IMR-90 (cell line): ENCODE data around the gene STK10. TPM values are rescaled to one million over a fixed set of nuclear protein-coding genes. Genes with fewer than 3 reads are reported as not detected.

Experiments
- ATAC-seq: fragments of 200-7000 bp; cut with Tn5 transposase; 2 replicates; pipeline ENCODE4 v1.9.1; 2020; ENCODE audit warnings: low read depth, mild to moderate bottlenecking, moderate library complexity
- BruUV-seq: library from RNA; stranded (reverse); fragments of 400-500 nt; replicated peaks from 2 replicates; lab custom pipeline; 2021; lab: Mats Ljungman, UMichigan
- CTCF ChIA-PET: fragments of 300-600 bp; formaldehyde crosslinking; extraction: SDS; loops from one replicate; lab custom pipeline; 2021; ENCODE audit warnings: antibody characterized with exemption; lab: Yijun Ruan, JAX
- POLR2A ChIA-PET: fragments of 300-600 bp; sonication (Branson Sonifier 250); formaldehyde crosslinking; loops from one replicate; lab custom pipeline; 2022; ENCODE audit warnings: antibody characterized with exemption; ENCODE audit not compliant: unreplicated experiment; lab: Charles Lee
- DNase-seq: peaks from one replicate; pipeline ENCODE4 v3.0.0; 2013
- H2AFZ ChIP-seq: replicated peaks from 2 replicates; pipeline ENCODE3; 2013; ENCODE audit warnings: low read length, mild to moderate bottlenecking; ENCODE audit not compliant: poor library complexity
- H2AK5ac ChIP-seq: 2 replicates; pipeline ENCODE4 v1.6.1; 2013; ENCODE audit warnings: low read depth, low read length, inconsistent platforms
- H2AK9ac ChIP-seq: replicated peaks from 2 replicates; pipeline ENCODE3; 2013; ENCODE audit warnings: mild to moderate bottlenecking, low read depth, low read length, moderate library complexity; ENCODE audit not compliant: poor library complexity
- H2BK120ac ChIP-seq: 2 replicates; pipeline ENCODE4 v1.6.1; 2013; ENCODE audit warnings: low read depth, low read length, inconsistent platforms
- H2BK15ac ChIP-seq: 3 replicates; pipeline ENCODE4 v1.6.1; 2013; ENCODE audit warnings: low read depth, low read length, inconsistent platforms
- H2BK20ac ChIP-seq: 2 replicates; pipeline ENCODE4 v1.6.1; 2013; ENCODE audit warnings: low read depth, mild to moderate bottlenecking, inconsistent platforms, low read length, moderate library complexity
- H2BK5ac ChIP-seq: 2 replicates; pipeline ENCODE4 v1.6.1; 2013; ENCODE audit warnings: mild to moderate bottlenecking, low read depth, low read length, inconsistent platforms; ENCODE audit not compliant: poor library complexity, severe bottlenecking
- H3K14ac ChIP-seq: replicated peaks from 2 replicates; pipeline ENCODE4 v1.6.1; 2013; ENCODE audit warnings: low read depth, low read length, inconsistent platforms
- H3K18ac ChIP-seq: 2 replicates; pipeline ENCODE4 v1.6.1; 2013; ENCODE audit warnings: low read depth, low read length, control low read depth
- H3K23ac ChIP-seq: 2 replicates; pipeline ENCODE4 v1.6.1; 2013; ENCODE audit warnings: low read depth, low read length, inconsistent platforms
- H3K27ac ChIP-seq: 2 replicates; pipeline ENCODE4 v1.5.1; 2013; ENCODE audit warnings: mild to moderate bottlenecking, control low read depth, low read length; ENCODE audit not compliant: insufficient read depth
- H3K27me3 ChIP-seq: 2 replicates; pipeline ENCODE4 v1.6.1; 2013; ENCODE audit warnings: low read length; ENCODE audit not compliant: control insufficient read depth, insufficient read depth
- H3K36me3 ChIP-seq: 2 replicates; pipeline ENCODE4 v1.6.1; 2013; ENCODE audit warnings: low read length, mixed read lengths; ENCODE audit not compliant: control insufficient read depth, insufficient read depth
- H3K4ac ChIP-seq: 2 replicates; pipeline ENCODE4 v1.6.1; 2013; ENCODE audit warnings: low read depth, low read length, inconsistent platforms
- H3K4me1 ChIP-seq: 2 replicates; pipeline ENCODE4 v1.6.1; 2013; ENCODE audit warnings: low read length, mixed read lengths; ENCODE audit not compliant: control insufficient read depth, insufficient read depth
- H3K4me2 ChIP-seq: 2 replicates; pipeline ENCODE4 v1.6.1; 2013; ENCODE audit warnings: low read depth, mild to moderate bottlenecking, control low read depth, low read length, moderate library complexity
- H3K4me3 ChIP-seq: 2 replicates; pipeline ENCODE4 v1.5.1; 2013; ENCODE audit warnings: low read depth, mild to moderate bottlenecking, control low read depth, low read length, moderate library complexity; ENCODE audit not compliant: insufficient read depth
- H3K56ac ChIP-seq: 2 replicates; pipeline ENCODE4 v1.6.1; 2013; ENCODE audit warnings: low read length, inconsistent platforms; ENCODE audit not compliant: insufficient read depth; ENCODE audit errors: extremely low read depth
- H3K79me1 ChIP-seq, 2 experiments: 2 replicates each; pipeline ENCODE4 v1.6.1; 2013; ENCODE audit warnings: low read length in 2 of 2, inconsistent platforms in 1 of 2, low read depth in 1 of 2
- H3K9ac ChIP-seq: 2 replicates; pipeline ENCODE4 v1.6.1; 2013; ENCODE audit warnings: low read depth, low read length, control low read depth
- H3K9me1 ChIP-seq: 2 replicates; pipeline ENCODE4 v1.6.1; 2013; ENCODE audit warnings: low read length, inconsistent platforms; ENCODE audit not compliant: insufficient read depth
- H3K9me3 ChIP-seq: 2 replicates; pipeline ENCODE4 v1.6.1; 2013; ENCODE audit warnings: low read length; ENCODE audit not compliant: control insufficient read depth, insufficient read depth
- H4K20me1 ChIP-seq: 2 replicates; pipeline ENCODE4 v1.6.1; 2013; ENCODE audit warnings: low read length, inconsistent platforms; ENCODE audit not compliant: insufficient read depth
- H4K5ac ChIP-seq: 2 replicates; pipeline ENCODE4 v1.6.1; 2013; ENCODE audit warnings: mild to moderate bottlenecking, low read depth, low read length, control low read depth
- H4K8ac ChIP-seq, 2 experiments: 2 replicates each; pipeline ENCODE4 v1.6.1; 2013; ENCODE audit warnings: low read depth in 2 of 2, low read length in 2 of 2, control low read depth in 1 of 2, inconsistent platforms in 1 of 2
- H4K91ac ChIP-seq: 2 replicates; pipeline ENCODE4 v1.6.1; 2013; ENCODE audit warnings: low read depth, low read length, inconsistent platforms; ENCODE audit not compliant: insufficient read depth
- BHLHE40 ChIP-seq: fragments of 150-350 bp; IDR thresholded peaks from 2 replicates; pipeline ENCODE4 v1.6.1; 2016; ENCODE audit warnings: mild to moderate bottlenecking, low read depth, low read length
- CEBPB ChIP-seq: IDR thresholded peaks from 2 replicates; pipeline ENCODE4 v1.6.1; 2012; ENCODE audit warnings: low read depth, low read length, improper control_type of control experiment
- CHD1 ChIP-seq: IDR thresholded peaks from 2 replicates; pipeline ENCODE4 v1.6.1; 2012; ENCODE audit warnings: low read depth, low read length, improper control_type of control experiment
- CTCF ChIP-seq: conservative IDR thresholded peaks from 2 replicates; pipeline ENCODE4 v1.5.1; 2012; ENCODE audit warnings: mild to moderate bottlenecking, low read depth, low read length, improper control_type of control experiment
- ELK1 ChIP-seq: fragments of 150-350 bp; IDR thresholded peaks from 2 replicates; pipeline ENCODE4 v1.6.1; 2016; ENCODE audit warnings: low read depth, mild to moderate bottlenecking, low read length, moderate library complexity, borderline replicate concordance
- FOS ChIP-seq: fragments of 150-350 bp; IDR thresholded peaks from 2 replicates; pipeline ENCODE4 v1.6.1; 2016; ENCODE audit warnings: low read depth, low read length
- MAFK ChIP-seq: IDR thresholded peaks from 2 replicates; pipeline ENCODE4 v1.6.1; 2012; ENCODE audit warnings: low read depth, low read length, improper control_type of control experiment
- MAZ ChIP-seq: IDR thresholded peaks from 2 replicates; pipeline ENCODE4 v1.6.1; 2012; ENCODE audit warnings: low read depth, mild to moderate bottlenecking, low read length, improper control_type of control experiment, moderate library complexity, borderline replicate concordance
- MXI1 ChIP-seq: IDR thresholded peaks from 2 replicates; pipeline ENCODE4 v1.6.1; 2012; ENCODE audit warnings: low read depth, mild to moderate bottlenecking, low read length, moderate library complexity, borderline replicate concordance
- NFE2L2 ChIP-seq: fragments of 150-350 bp; IDR thresholded peaks from 2 replicates; pipeline ENCODE4 v1.6.1; 2016; ENCODE audit warnings: low read depth, mild to moderate bottlenecking, low read length
- POLR2A ChIP-seq: IDR thresholded peaks from 2 replicates; pipeline ENCODE4 v1.6.1; 2012; ENCODE audit warnings: mild to moderate bottlenecking, low read depth, low read length
- RAD21 ChIP-seq: IDR thresholded peaks from 2 replicates; pipeline ENCODE4 v1.6.1; 2012; ENCODE audit warnings: low read length, improper control_type of control experiment
- RCOR1 ChIP-seq: IDR thresholded peaks from 2 replicates; pipeline ENCODE4 v1.6.1; 2012; ENCODE audit warnings: mild to moderate bottlenecking, low read length, improper control_type of control experiment; ENCODE audit not compliant: insufficient replicate concordance
- RFX5 ChIP-seq: IDR thresholded peaks from 2 replicates; pipeline ENCODE4 v1.8.0; 2012; ENCODE audit warnings: low read depth, mild to moderate bottlenecking, low read length, moderate library complexity
- SMC3 ChIP-seq: fragments of 150-350 bp; IDR thresholded peaks from 2 replicates; pipeline ENCODE4 v1.6.1; 2016; ENCODE audit warnings: low read depth, mild to moderate bottlenecking, antibody characterized with exemption, low read length, moderate library complexity
- USF2 ChIP-seq: fragments of 150-350 bp; IDR thresholded peaks from 2 replicates; pipeline ENCODE4 v1.6.1; 2017; ENCODE audit warnings: mild to moderate bottlenecking, antibody characterized with exemption, low read length, low read depth
- WGBS, 2 experiments: methylation state at CpG; one replicate each; pipeline versions ENCODE4 v1.1.5 to v1.1.7; 2013; ENCODE audit warnings: missing lambda C conversion rate in 2 of 2; ENCODE audit not compliant: insufficient read length in 1 of 2; ENCODE audit errors: extremely low coverage in 2 of 2; 5-methylcytosine and 5-hydroxymethylcytosine counted together
- dilution Hi-C: fragments of 300-500 bp; cut with HindIII; formaldehyde crosslinking; loops from one replicate; pipeline ENCODE4 v1.14.3; 2018; ENCODE audit warnings: low sequenced_read_pairs; ENCODE audit not compliant: unreplicated experiment
- in situ Hi-C: fragments of 300-500 bp; cut with MboI; formaldehyde crosslinking; loops from 3 replicates; pipeline ENCODE4 v1.14.3; 2019; ENCODE audit warnings: low sequenced_read_pairs, inconsistent platforms, mixed read lengths
- intact Hi-C: fragments of 100-400 bp; cut with micrococcal nuclease; formaldehyde crosslinking; loops from 2 replicates; pipeline ENCODE4 v1.10.0; 2022
- polyA plus RNA-seq, 3 experiments: library from polyadenylated mRNA; depleted of rRNA; stranded (reverse); fragments of >200 nt; gene quantifications; 2 replicates each; pipeline ENCODE4 v1.2.3, GENCODE V29; 2012; ENCODE audit warnings: low replicate concordance in 1 of 3
- total RNA-seq: library from RNA; depleted of rRNA; stranded (reverse); fragments of >200 nt; gene quantifications from 2 replicates; pipeline ENCODE4 v1.2.3, GENCODE V29; 2012

STK10 gene
- total and polyA plus RNA-seq, 2 of the 4 experiments (the other 2 are of a cell fraction) = 15.4 to 18.5 TPM

DNA sequence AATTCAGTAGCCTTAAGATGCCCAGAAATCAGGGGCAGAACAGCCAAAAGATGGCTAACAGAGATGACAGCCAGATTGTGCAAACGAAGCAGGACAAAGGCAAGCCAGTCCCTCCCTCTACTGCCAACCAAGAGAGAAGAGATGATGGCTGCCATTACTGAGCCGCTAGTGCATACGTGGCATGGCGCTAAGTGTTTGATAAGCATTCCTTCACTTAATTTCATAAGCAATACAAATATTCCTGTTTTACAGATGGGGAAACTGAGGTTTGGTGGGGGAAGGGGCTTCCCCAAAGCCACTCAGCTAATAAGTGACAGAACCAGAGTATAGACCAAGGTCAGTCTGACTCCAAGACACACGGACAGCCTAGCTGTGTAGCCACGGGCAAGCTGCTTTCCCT, 44.1 kb downstream of the STK10 start:
- Histone ChIP-seq H3K79me1 (peaks cover 45 to 88% of the 10 kb centered on the region in 2 experiments), H3K4me3 (no peak overlapping the region), H3K4ac (no peak overlapping the region), H3K27ac (no peak overlapping the region), H3K4me2 (no peak overlapping the region), H2AK9ac (no peak overlapping the region), H3K27me3 (no peaks in the 10 kb centered on the region), H3K23ac (no peak overlapping the region), H4K5ac (no peak overlapping the region), H2AFZ (no peak overlapping the region), H3K4me1 (peaks cover 17% of the 10 kb centered on the region), H2BK15ac (no peak overlapping the region), H4K91ac (no peak overlapping the region), H2BK5ac (no peak overlapping the region), H3K9ac (no peak overlapping the region), H3K56ac (no peak overlapping the region), H3K14ac (no peak overlapping the region), H3K18ac (no peak overlapping the region), H3K9me1 (peaks cover 12% of the 10 kb centered on the region), H3K9me3 (no peaks in the 10 kb centered on the region), H2AK5ac (no peak overlapping the region), H2BK20ac (no peak overlapping the region), H3K36me3 (peaks cover 6% of the 10 kb centered on the region), H2BK120ac (no peak overlapping the region), H4K8ac (no peak overlapping the region), H4K20me1 (peaks cover 50% of the 10 kb centered on the region)
- DNase-seq = no peak
- POLR2A ChIA-PET = no interaction called here
- TF ChIP-seq FOS (no peak), RCOR1 (no peak), CEBPB (no peak), NFE2L2 (no peak), USF2 (no peak), MXI1 (no peak), RAD21 (no peak), MAZ (no peak), CTCF (no peak), ELK1 (no peak), SMC3 (no peak), CHD1 (no peak), BHLHE40 (no peak), RFX5 (no peak), POLR2A (no peak), MAFK (no peak)
- ATAC-seq = no peak
- dilution Hi-C loops = no loop called here
- intact Hi-C loops = no loop called here
- BruUV-seq = no TSS peak
- WGBS, 2 experiments = 100% methylated on average over 1 of the region's 6 CpGs; no CpG with 5 or more reads in 1 of the 2 experiments
- CTCF ChIA-PET = no interaction called here
- in situ Hi-C loops = no loop called here
